HEK293 (cell line): Measurements from ENCODE around the gene ZNF22.

Experiments used
- CTCF ChIA-PET: fragments of 350-600 bp; formaldehyde crosslinking; extraction: SDS; loops from one replicate; lab custom pipeline; 2021; ENCODE audit warnings: antibody characterized with exemption; lab: Yijun Ruan, JAX
- POLR2A ChIA-PET: fragments of 300-600 bp; formaldehyde crosslinking; extraction: SDS; loops from one replicate; lab custom pipeline; 2020; ENCODE audit warnings: antibody characterized with exemption, inconsistent platforms; lab: Yijun Ruan, JAX
- H3K27ac ChIP-seq: fragments of 200-500 bp; sonication (Bioruptor generic); 2 replicates; pipeline ENCODE4 v1.5.1; 2014; ENCODE audit warnings: low read depth, low read length, control low read depth, inconsistent platforms; ENCODE audit errors: extremely low read depth
- H3K36me3 ChIP-seq, 2 experiments: fragments of 200-500 bp in 1 of 2; sonication (Bioruptor generic) in 1 of 2; 1 replicate in 1 of 2; 2 replicates in 1 of 2; pipeline ENCODE4 v1.5.1; 2014 to 2017; ENCODE audit warnings: inconsistent platforms in 2 of 2, low read length in 2 of 2; ENCODE audit not compliant: control insufficient read depth in 2 of 2, insufficient read depth in 1 of 2
- H3K4me1 ChIP-seq: fragments of 200-500 bp; sonication (Bioruptor generic); 2 replicates; pipeline ENCODE4 v1.5.1; 2014; ENCODE audit warnings: mild to moderate bottlenecking, low read length, inconsistent platforms; ENCODE audit not compliant: control insufficient read depth, insufficient read depth
- H3K4me3 ChIP-seq: 2 replicates; pipeline ENCODE4 v1.5.1; 2011; ENCODE audit warnings: low read depth, mild to moderate bottlenecking, control low read depth, low read length, moderate library complexity
- H3K9me3 ChIP-seq: fragments of 200-500 bp; sonication (Bioruptor generic); 2 replicates; pipeline ENCODE4 v1.5.1; 2014; ENCODE audit warnings: low read depth, low read length, inconsistent platforms; ENCODE audit not compliant: control insufficient read depth, insufficient read depth
- GLIS1 ChIP-seq: fragments of 450-650 bp; formaldehyde crosslinking; IDR thresholded peaks from 2 replicates; pipeline ENCODE4 v1.5.1; 2016; ENCODE audit warnings: missing biosample characterization, missing genetic modification characterization
- ZBTB1 ChIP-seq: fragments of 450-650 bp; formaldehyde crosslinking; IDR thresholded peaks from 2 replicates; pipeline ENCODE4 v1.5.1; 2016; ENCODE audit warnings: missing biosample characterization, missing genetic modification characterization
- ZNF223 ChIP-seq: fragments of 450-650 bp; formaldehyde crosslinking; IDR thresholded peaks from 2 replicates; pipeline ENCODE4 v1.5.1; 2016; ENCODE audit warnings: missing biosample characterization, missing genetic modification characterization
- ZNF324 ChIP-seq: fragments of 450-650 bp; formaldehyde crosslinking; IDR thresholded peaks from 2 replicates; pipeline ENCODE4 v1.5.1; 2016; ENCODE audit warnings: missing biosample characterization, missing genetic modification characterization
- ZNF350 ChIP-seq: fragments of 450-650 bp; formaldehyde crosslinking; IDR thresholded peaks from 2 replicates; pipeline ENCODE4 v1.5.0; 2017; ENCODE audit warnings: missing biosample characterization, mild to moderate bottlenecking, missing genetic modification characterization
- ZNF416 ChIP-seq: fragments of 450-650 bp; formaldehyde crosslinking; IDR thresholded peaks from 2 replicates; pipeline ENCODE4 v1.5.1; 2016; ENCODE audit warnings: missing biosample characterization, missing genetic modification characterization
- ZNF426 ChIP-seq: fragments of 450-650 bp; formaldehyde crosslinking; IDR thresholded peaks from 2 replicates; pipeline ENCODE4 v1.5.1; 2017; ENCODE audit warnings: missing biosample characterization, missing genetic modification characterization, mild to moderate bottlenecking, inconsistent platforms, moderate library complexity
- ZNF529 ChIP-seq: fragments of 450-650 bp; formaldehyde crosslinking; IDR thresholded peaks from 2 replicates; pipeline ENCODE4 v1.5.1; 2017; ENCODE audit warnings: missing genetic modification characterization, missing biosample characterization; ENCODE audit not compliant: insufficient replicate concordance
- ZNF555 ChIP-seq: fragments of 450-650 bp; formaldehyde crosslinking; conservative IDR thresholded peaks from 2 replicates; pipeline ENCODE4 v1.5.1; 2017; ENCODE audit warnings: missing biosample characterization, mild to moderate bottlenecking, missing genetic modification characterization, inconsistent platforms
- ZNF624 ChIP-seq: fragments of 450-650 bp; formaldehyde crosslinking; IDR thresholded peaks from 2 replicates; pipeline ENCODE4 v1.5.1; 2017; ENCODE audit warnings: missing biosample characterization, missing genetic modification characterization
- TF ChIP-seq, protein P1 (sequence below): fragments of 450-650 bp; formaldehyde crosslinking; conservative IDR thresholded peaks from 2 replicates; pipeline ENCODE4 v1.5.1; 2016; ENCODE audit warnings: low read depth, missing biosample characterization, missing genetic modification characterization
- TF ChIP-seq, protein P2 (sequence below): fragments of 450-650 bp; formaldehyde crosslinking; IDR thresholded peaks from 2 replicates; pipeline ENCODE4 v1.5.0; 2017; ENCODE audit warnings: missing biosample characterization, missing genetic modification characterization, borderline replicate concordance
- TF ChIP-seq, protein P3 (sequence below): fragments of 450-650 bp; formaldehyde crosslinking; optimal IDR thresholded peaks from 2 replicates; pipeline ENCODE3; 2016; ENCODE audit warnings: missing biosample characterization, mild to moderate bottlenecking, missing genetic modification characterization
- TF ChIP-seq, protein P4 (sequence below): fragments of 450-650 bp; formaldehyde crosslinking; IDR thresholded peaks from 2 replicates; pipeline ENCODE4 v1.5.1; 2016; ENCODE audit warnings: missing biosample characterization, missing genetic modification characterization, low read depth

ZNF22 gene

DNA sequence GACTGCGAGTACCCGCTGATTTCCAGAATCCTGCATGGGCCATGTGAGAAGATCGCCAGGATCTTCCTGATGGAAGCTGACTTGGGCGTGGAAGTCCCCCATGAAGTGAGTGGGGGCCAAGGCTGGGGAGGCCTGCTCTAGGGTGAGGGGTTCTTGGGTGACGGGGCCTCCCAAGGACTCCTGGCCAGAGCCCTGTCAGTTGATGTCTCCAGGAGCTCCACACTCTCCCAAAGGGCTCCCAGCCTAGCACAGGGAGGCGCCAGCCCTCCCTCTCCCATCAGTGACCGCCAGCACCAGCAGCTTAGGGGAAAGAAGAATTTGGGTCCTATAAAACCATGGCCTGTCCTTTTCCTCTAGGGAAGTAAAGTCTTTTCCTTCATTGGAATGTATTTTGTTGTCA, 9.8 kb upstream of the ZNF22 start:
- POLR2A ChIA-PET, result no interaction called here
- CTCF ChIA-PET, result interaction anchor here (0.5 to 2.3 kb wide), 3 partner anchors 42 to 58 kb away, joined by 4 to 13 read pairs (median 7); no protein-coding TSS in a partner anchor
- Histone ChIP-seq H3K27ac (no peak overlapping the region), H3K4me3 (no peak overlapping the region), H3K4me1 (peaks cover 9% of the 10 kb centered on the region), H3K36me3 (peaks cover 0 to 10% of the 10 kb centered on the region in 2 experiments; a peak in 1 of 3 replicates), H3K9me3 (no peaks in the 10 kb centered on the region)
- TF ChIP-seq GLIS1, result peak; percentile 42
- no peak for TF ChIP-seq ZNF426 (tag by site-specific recombination)

DNA sequence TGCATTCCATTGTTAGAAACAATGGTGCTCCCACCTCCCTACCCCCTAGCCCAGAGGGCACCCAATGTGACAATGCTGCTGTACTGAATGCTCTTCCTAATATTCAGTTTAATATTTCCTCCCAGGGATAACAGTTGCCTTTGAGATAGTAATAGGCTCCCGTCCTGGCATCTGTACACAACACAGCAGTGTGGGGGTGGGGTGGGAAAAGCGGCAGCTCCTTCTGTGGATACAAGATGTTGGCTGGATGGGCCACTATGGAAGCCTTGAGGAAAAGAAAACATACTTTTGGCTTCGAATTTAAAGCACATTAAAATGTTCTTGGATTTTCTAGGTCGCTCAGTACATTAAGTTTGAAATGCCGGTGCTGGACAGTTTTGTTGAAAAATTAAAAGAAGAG, 9.2 kb upstream of the ZNF22 start:
- H3K4me3 ChIP-seq, result no peak overlapping the region
- H3K27ac ChIP-seq, result no peak overlapping the region
- peaks cover 0 to 10% of the 10 kb centered on the region in 2 experiments; a peak in 1 of 3 replicates for H3K36me3 ChIP-seq
- POLR2A ChIA-PET, result no interaction called here
- no peaks in the 10 kb centered on the region for H3K9me3 ChIP-seq
- no peak for TF ChIP-seq ZBTB1 (tag by site-specific recombination)
- TF ChIP-seq, protein P1, sequence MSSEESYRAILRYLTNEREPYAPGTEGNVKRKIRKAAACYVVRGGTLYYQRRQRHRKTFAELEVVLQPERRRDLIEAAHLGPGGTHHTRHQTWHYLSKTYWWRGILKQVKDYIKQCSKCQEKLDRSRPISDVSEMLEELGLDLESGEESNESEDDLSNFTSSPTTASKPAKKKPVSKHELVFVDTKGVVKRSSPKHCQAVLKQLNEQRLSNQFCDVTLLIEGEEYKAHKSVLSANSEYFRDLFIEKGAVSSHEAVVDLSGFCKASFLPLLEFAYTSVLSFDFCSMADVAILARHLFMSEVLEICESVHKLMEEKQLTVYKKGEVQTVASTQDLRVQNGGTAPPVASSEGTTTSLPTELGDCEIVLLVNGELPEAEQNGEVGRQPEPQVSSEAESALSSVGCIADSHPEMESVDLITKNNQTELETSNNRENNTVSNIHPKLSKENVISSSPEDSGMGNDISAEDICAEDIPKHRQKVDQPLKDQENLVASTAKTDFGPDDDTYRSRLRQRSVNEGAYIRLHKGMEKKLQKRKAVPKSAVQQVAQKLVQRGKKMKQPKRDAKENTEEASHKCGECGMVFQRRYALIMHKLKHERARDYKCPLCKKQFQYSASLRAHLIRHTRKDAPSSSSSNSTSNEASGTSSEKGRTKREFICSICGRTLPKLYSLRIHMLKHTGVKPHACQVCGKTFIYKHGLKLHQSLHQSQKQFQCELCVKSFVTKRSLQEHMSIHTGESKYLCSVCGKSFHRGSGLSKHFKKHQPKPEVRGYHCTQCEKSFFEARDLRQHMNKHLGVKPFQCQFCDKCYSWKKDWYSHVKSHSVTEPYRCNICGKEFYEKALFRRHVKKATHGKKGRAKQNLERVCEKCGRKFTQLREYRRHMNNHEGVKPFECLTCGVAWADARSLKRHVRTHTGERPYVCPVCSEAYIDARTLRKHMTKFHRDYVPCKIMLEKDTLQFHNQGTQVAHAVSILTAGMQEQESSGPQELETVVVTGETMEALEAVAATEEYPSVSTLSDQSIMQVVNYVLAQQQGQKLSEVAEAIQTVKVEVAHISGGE (tag by site-specific recombination), result no peak
- TF ChIP-seq ZNF324 (tag by site-specific recombination), result no peak
- TF ChIP-seq ZNF529 (tag by site-specific recombination), result no peak
- TF ChIP-seq ZNF416, result no peak
- TF ChIP-seq ZNF223 (tag by site-specific recombination), result no peak
- TF ChIP-seq, protein P2, sequence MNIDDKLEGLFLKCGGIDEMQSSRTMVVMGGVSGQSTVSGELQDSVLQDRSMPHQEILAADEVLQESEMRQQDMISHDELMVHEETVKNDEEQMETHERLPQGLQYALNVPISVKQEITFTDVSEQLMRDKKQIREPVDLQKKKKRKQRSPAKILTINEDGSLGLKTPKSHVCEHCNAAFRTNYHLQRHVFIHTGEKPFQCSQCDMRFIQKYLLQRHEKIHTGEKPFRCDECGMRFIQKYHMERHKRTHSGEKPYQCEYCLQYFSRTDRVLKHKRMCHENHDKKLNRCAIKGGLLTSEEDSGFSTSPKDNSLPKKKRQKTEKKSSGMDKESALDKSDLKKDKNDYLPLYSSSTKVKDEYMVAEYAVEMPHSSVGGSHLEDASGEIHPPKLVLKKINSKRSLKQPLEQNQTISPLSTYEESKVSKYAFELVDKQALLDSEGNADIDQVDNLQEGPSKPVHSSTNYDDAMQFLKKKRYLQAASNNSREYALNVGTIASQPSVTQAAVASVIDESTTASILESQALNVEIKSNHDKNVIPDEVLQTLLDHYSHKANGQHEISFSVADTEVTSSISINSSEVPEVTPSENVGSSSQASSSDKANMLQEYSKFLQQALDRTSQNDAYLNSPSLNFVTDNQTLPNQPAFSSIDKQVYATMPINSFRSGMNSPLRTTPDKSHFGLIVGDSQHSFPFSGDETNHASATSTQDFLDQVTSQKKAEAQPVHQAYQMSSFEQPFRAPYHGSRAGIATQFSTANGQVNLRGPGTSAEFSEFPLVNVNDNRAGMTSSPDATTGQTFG (tag by site-specific recombination), result no peak
- TF ChIP-seq, protein P3, sequence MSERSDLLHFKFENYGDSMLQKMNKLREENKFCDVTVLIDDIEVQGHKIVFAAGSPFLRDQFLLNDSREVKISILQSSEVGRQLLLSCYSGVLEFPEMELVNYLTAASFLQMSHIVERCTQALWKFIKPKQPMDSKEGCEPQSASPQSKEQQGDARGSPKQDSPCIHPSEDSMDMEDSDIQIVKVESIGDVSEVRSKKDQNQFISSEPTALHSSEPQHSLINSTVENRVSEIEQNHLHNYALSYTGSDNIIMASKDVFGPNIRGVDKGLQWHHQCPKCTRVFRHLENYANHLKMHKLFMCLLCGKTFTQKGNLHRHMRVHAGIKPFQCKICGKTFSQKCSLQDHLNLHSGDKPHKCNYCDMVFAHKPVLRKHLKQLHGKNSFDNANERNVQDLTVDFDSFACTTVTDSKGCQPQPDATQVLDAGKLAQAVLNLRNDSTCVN (tag by site-specific recombination), result no peak
- TF ChIP-seq, protein P4, sequence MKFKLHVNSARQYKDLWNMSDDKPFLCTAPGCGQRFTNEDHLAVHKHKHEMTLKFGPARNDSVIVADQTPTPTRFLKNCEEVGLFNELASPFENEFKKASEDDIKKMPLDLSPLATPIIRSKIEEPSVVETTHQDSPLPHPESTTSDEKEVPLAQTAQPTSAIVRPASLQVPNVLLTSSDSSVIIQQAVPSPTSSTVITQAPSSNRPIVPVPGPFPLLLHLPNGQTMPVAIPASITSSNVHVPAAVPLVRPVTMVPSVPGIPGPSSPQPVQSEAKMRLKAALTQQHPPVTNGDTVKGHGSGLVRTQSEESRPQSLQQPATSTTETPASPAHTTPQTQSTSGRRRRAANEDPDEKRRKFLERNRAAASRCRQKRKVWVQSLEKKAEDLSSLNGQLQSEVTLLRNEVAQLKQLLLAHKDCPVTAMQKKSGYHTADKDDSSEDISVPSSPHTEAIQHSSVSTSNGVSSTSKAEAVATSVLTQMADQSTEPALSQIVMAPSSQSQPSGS (tag by site-specific recombination), result no peak
- no peak for TF ChIP-seq ZNF624 (tag by site-specific recombination)
- TF ChIP-seq ZNF555 (tag by site-specific recombination), result no peak
- TF ChIP-seq ZNF350, result no peak
- TF ChIP-seq, all 188 proteins: peak for 0
- peaks cover 5% of the 10 kb centered on the region for H3K4me1 ChIP-seq
- CTCF ChIA-PET, result interaction anchor here (0.5 to 2.3 kb wide), 3 partner anchors 43 to 570 kb away, joined by 4 to 13 read pairs (median 4); no protein-coding TSS in a partner anchor
